K562 (cell line): Measurements from ENCODE around the gene ZNF593OS. TPM values are rescaled to one million over a fixed set of nuclear protein-coding genes. Genes with fewer than 3 reads are reported as not detected.

Experiments used
- ARNT ChIP-seq, 2 experiments: fragments of 450-650 bp; IDR thresholded peaks; 2 replicates each; pipeline ENCODE4 v1.6.1; 2016; ENCODE audit warnings: mild to moderate bottlenecking in 1 of 2
- BCL6 ChIP-seq: fragments of 250-450 bp; sonication (Bioruptor Pico); IDR thresholded peaks from 2 replicates; pipeline ENCODE4 v1.4.0; 2020
- CBFA2T3 ChIP-seq: fragments of 450-650 bp; IDR thresholded peaks from 2 replicates; pipeline ENCODE4 v1.6.1; 2017
- CREB1 ChIP-seq, 2 experiments: sonication (generic) in 1 of 2; formaldehyde crosslinking in 1 of 2; IDR thresholded peaks; 2 replicates each; pipeline versions ENCODE4 v1.6.1 to v1.8.0; 2012 to 2022; ENCODE audit warnings: inconsistent platforms in 1 of 2, mild to moderate bottlenecking in 1 of 2, missing genetic modification reagents in 1 of 2, moderate library complexity in 1 of 2
- ETV1 ChIP-seq: fragments of 450-650 bp; conservative IDR thresholded peaks from 2 replicates; pipeline ENCODE4 v1.6.1; 2016; ENCODE audit warnings: missing genetic modification characterization, control low read depth, low read depth, missing compliant biosample characterization
- EZH2 ChIP-seq: IDR thresholded peaks from 2 replicates; pipeline ENCODE4 v1.6.1; 2012; ENCODE audit warnings: low read depth, mild to moderate bottlenecking, inconsistent platforms, low read length, borderline replicate concordance
- FOXA1 ChIP-seq: fragments of 450-650 bp; IDR thresholded peaks from 2 replicates; pipeline ENCODE4 v1.6.1; 2016; ENCODE audit warnings: mild to moderate bottlenecking, borderline replicate concordance
- GABPA ChIP-seq: fragments of 200-800 bp; sonication (Bioruptor generic); conservative IDR thresholded peaks from 2 replicates; pipeline ENCODE4 v1.6.1; 2016; ENCODE audit warnings: low read depth, missing genetic modification characterization, missing compliant biosample characterization
- HDAC2 ChIP-seq: fragments of 450-650 bp; IDR thresholded peaks from 2 replicates; pipeline ENCODE4 v1.6.1; 2016; ENCODE audit warnings: mild to moderate bottlenecking
- JUND ChIP-seq, 2 experiments: IDR thresholded peaks; 2 replicates in 1 of 2; 3 replicates in 1 of 2; pipeline ENCODE4 v1.6.1; 2011; ENCODE audit warnings: borderline replicate concordance in 2 of 2, low read depth in 2 of 2, low read length in 2 of 2, improper control_type of control experiment in 1 of 2, missing biosample characterization in 1 of 2, missing genetic modification characterization in 1 of 2, missing genetic modification reagents in 1 of 2
- KLF13 ChIP-seq: fragments of 450-650 bp; IDR thresholded peaks from 2 replicates; pipeline ENCODE4 v1.6.1; 2016; ENCODE audit warnings: missing genetic modification characterization, low read depth, mild to moderate bottlenecking, missing compliant biosample characterization, moderate library complexity, borderline replicate concordance
- MAZ ChIP-seq, 2 experiments: fragments of 450-650 bp in 1 of 2; sonication (generic) in 1 of 2; formaldehyde crosslinking; IDR thresholded peaks in 1 of 2; conservative IDR thresholded peaks in 1 of 2; 2 replicates each; pipeline versions ENCODE4 v1.4.0 to v1.5.0; 2020; ENCODE audit warnings: mild to moderate bottlenecking in 1 of 2, missing genetic modification reagents in 1 of 2
- MTF1 ChIP-seq: fragments of 250-450 bp; sonication (Bioruptor Pico); IDR thresholded peaks from 2 replicates; pipeline ENCODE4 v1.9.0; 2021; ENCODE audit warnings: moderate library complexity, mild to moderate bottlenecking, inconsistent platforms, borderline replicate concordance
- NONO ChIP-seq, 2 experiments: fragments of 200-400 bp in 1 of 2; fragments of 450-650 bp in 1 of 2; formaldehyde crosslinking in 1 of 2; IDR thresholded peaks; 2 replicates each; pipeline ENCODE4 v1.6.1; 2017; ENCODE audit warnings: low read depth in 2 of 2, mild to moderate bottlenecking in 2 of 2, moderate library complexity in 2 of 2, low read length in 1 of 2
- PHB2 ChIP-seq: fragments of 450-650 bp; IDR thresholded peaks from 2 replicates; pipeline ENCODE4 v1.6.1; 2017; ENCODE audit warnings: low read depth
- SLC30A9 ChIP-seq: fragments of 250-450 bp; sonication (Bioruptor Pico); IDR thresholded peaks from 2 replicates; pipeline ENCODE4 v1.8.0; 2022; ENCODE audit warnings: mild to moderate bottlenecking, moderate library complexity
- SMARCE1 ChIP-seq: fragments of 450-650 bp; IDR thresholded peaks from 2 replicates; pipeline ENCODE4 v1.7.1; 2016; ENCODE audit warnings: mild to moderate bottlenecking
- WHSC1 ChIP-seq: IDR thresholded peaks from one replicate; pipeline ENCODE4 v1.6.1; 2012; ENCODE audit warnings: low read length, control low read depth, inconsistent platforms
- ZKSCAN3 ChIP-seq: fragments of 250-450 bp; sonication (Bioruptor Pico); IDR thresholded peaks from 2 replicates; pipeline ENCODE4 v1.4.0; 2020
- ZNF384 ChIP-seq: IDR thresholded peaks from 2 replicates; pipeline ENCODE4 v1.6.1; 2012; ENCODE audit warnings: low read depth, low read length, improper control_type of control experiment
- ZNF57 ChIP-seq: fragments of 450-650 bp; formaldehyde crosslinking; IDR thresholded peaks from 2 replicates; pipeline ENCODE4 v1.4.0; 2020; ENCODE audit warnings: mild to moderate bottlenecking, moderate library complexity
- ZNF584 ChIP-seq: fragments of 200-800 bp; sonication (Bioruptor generic); IDR thresholded peaks from 2 replicates; pipeline ENCODE4 v1.6.1; 2016; ENCODE audit warnings: low read depth, mild to moderate bottlenecking, missing genetic modification characterization, missing compliant biosample characterization
- polyA plus RNA-seq, 8 experiments: library from polyadenylated mRNA; depleted of rRNA in 4 of 8; stranded (reverse) in 5 of 8; unstranded in 3 of 8; fragments of >200 nt; fragmentation: Nextera tagmentation in 2 of 8; fragmentation: Illumina TruSeq in 1 of 8; extraction: Ambion mirVana in 2 of 8; extraction: Trizol in 1 of 8; gene quantifications; 2 replicates each; pipeline versions ENCODE4 v1.2.1 to v1.2.3, GENCODE V29; 2011 to 2014; ENCODE audit warnings: inconsistent platforms in 1 of 8, missing spikeins in 1 of 8
- total RNA-seq, 7 experiments: library from RNA; depleted of rRNA in 6 of 7; stranded (reverse); fragments of >200 nt in 6 of 7; fragmentation: Illumina TruSeq in 2 of 7; extraction: Trizol in 2 of 7; gene quantifications; 2 replicates each; pipeline versions ENCODE4 v1.2.1 to v1.2.3, GENCODE V29; 2011 to 2021; ENCODE audit warnings: low replicate concordance in 1 of 7
- TF ChIP-seq, protein P1 (sequence below): sonication (generic); formaldehyde crosslinking; IDR thresholded peaks from 2 replicates; pipeline ENCODE4 v1.8.0; 2022; ENCODE audit warnings: mild to moderate bottlenecking, missing genetic modification reagents
- TF ChIP-seq, protein P2 (sequence below): fragments of 250-450 bp; sonication (Bioruptor Pico); IDR thresholded peaks from 2 replicates; pipeline ENCODE4 v1.4.0; 2020; ENCODE audit warnings: mild to moderate bottlenecking, moderate library complexity

The ZNF593OS gene
- total and polyA plus RNA-seq, 9 of the 15 experiments (the other 6 are each of a cell fraction or from before 2014, with no cell fraction given): 0.24 to 0.27 TPM; not detected in 7

DNA sequence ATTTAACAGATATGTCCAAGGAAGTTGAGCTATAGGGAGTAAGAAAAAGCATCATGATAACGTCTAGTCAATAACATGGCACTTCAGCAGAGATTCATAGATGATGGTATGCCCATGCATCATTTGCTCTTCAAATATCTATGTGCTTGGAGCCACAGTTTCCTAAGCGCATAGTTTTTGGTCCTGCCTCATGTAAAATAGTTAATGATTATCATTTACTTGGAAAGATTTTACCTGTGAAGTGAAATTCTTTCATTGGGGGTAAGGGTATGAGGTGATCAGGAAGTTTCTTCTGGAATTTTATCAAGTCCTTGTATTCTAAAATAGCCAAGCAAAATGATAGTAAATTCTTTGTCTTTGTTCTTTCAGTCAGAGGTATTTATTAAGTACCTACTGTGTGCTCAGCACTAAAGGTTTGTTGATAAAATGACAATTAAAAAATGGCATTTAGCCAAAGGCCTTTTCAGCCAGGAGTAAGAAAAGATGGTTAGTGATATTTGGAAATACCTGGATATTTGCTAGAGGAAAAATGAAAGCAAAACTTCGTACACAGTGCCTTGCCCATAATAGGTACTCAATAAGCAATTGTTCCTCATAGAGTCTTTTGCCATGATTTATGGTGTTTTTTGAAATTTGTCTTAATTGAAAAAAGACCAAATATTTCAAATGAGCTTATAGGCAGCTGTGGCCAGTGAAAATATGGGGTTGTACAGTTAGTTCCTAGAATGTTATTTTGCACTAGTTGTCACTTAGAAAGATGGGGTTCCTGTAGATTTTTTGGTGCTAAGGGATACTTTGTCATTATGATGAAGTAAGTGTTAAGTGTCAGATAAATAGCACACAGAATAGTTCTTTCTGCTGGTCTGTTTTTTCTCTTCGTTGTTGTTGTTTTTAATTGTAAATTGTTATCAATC lies 47.0 kb downstream of the ZNF593OS start (continued):
- TF ChIP-seq WHSC1: no peak
- TF ChIP-seq ETV1 (tag): 0 out of 2 replicates have a peak, but pooled peaks have one; percentile 19
- no peak for TF ChIP-seq PHB2
- no peak for TF ChIP-seq EZH2
- TF ChIP-seq ZNF57 (CRISPR knock-in tag): no peak
- peak; percentile 64; the same call in 1 of the 2 replicates for TF ChIP-seq BCL6 (CRISPR knock-in tag)
- TF ChIP-seq JUND (IDR thresholded peaks at IDR 0.05; ENCODE audit: borderline replicate concordance, low read depth, low read length): no peak
- TF ChIP-seq JUND (tag; IDR thresholded peaks at IDR 0.05; ENCODE audit: borderline replicate concordance, low read depth, low read length): no peak; the same call in 2 of the 3 replicates
- TF ChIP-seq ZNF384: no peak
- TF ChIP-seq ZKSCAN3 (CRISPR knock-in tag): no peak
- TF ChIP-seq KLF13 (tag): no peak
- TF ChIP-seq SLC30A9 (CRISPR knock-in tag): no peak
- TF ChIP-seq SMARCE1: no peak; the same call in 1 of the 2 replicates
- TF ChIP-seq ZNF584 (CRISPR knock-in tag): no peak
- TF ChIP-seq, protein P1, sequence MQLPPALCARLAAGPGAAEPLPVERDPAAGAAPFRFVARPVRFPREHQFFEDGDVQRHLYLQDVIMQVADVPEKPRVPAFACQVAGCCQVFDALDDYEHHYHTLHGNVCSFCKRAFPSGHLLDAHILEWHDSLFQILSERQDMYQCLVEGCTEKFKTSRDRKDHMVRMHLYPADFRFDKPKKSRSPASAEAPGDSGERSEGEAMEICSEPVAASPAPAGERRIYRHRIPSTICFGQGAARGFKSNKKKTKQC: no peak
- no peak for TF ChIP-seq ARNT (IDR thresholded peaks at IDR 0.05)
- TF ChIP-seq CBFA2T3: no peak
- no peak for TF ChIP-seq NONO (IDR thresholded peaks at IDR 0.05; ENCODE audit: low read depth in 2 of 2, low read length in 1 of 2)
- TF ChIP-seq MAZ (CRISPR knock-in tag; conservative IDR thresholded peaks at IDR 0.05 in 1 of 2, IDR thresholded peaks at IDR 0.05 in 1 of 2): peak in 1 of 2 experiments; percentile 14; a peak in 1 of 4 replicates
- no peak; the same call in 1 of the 2 replicates for TF ChIP-seq GABPA (tag)
- peak; percentile 7; the same call in 1 of the 2 replicates for TF ChIP-seq MTF1 (CRISPR knock-in tag)
- no peak for TF ChIP-seq FOXA1
- TF ChIP-seq, protein P2, sequence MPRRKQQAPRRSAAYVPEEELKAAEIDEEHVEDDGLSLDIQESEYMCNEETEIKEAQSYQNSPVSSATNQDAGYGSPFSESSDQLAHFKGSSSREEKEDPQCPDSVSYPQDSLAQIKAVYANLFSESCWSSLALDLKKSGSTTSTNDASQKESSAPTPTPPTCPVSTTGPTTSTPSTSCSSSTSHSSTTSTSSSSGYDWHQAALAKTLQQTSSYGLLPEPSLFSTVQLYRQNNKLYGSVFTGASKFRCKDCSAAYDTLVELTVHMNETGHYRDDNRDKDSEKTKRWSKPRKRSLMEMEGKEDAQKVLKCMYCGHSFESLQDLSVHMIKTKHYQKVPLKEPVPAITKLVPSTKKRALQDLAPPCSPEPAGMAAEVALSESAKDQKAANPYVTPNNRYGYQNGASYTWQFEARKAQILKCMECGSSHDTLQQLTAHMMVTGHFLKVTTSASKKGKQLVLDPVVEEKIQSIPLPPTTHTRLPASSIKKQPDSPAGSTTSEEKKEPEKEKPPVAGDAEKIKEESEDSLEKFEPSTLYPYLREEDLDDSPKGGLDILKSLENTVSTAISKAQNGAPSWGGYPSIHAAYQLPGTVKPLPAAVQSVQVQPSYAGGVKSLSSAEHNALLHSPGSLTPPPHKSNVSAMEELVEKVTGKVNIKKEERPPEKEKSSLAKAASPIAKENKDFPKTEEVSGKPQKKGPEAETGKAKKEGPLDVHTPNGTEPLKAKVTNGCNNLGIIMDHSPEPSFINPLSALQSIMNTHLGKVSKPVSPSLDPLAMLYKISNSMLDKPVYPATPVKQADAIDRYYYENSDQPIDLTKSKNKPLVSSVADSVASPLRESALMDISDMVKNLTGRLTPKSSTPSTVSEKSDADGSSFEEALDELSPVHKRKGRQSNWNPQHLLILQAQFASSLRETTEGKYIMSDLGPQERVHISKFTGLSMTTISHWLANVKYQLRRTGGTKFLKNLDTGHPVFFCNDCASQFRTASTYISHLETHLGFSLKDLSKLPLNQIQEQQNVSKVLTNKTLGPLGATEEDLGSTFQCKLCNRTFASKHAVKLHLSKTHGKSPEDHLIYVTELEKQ (CRISPR knock-in tag): peak; percentile 51; the same call in 1 of the 2 replicates
- TF ChIP-seq HDAC2: no peak
- no peak for TF ChIP-seq CREB1 (IDR thresholded peaks at IDR 0.05)
- TF ChIP-seq CREB1 (CRISPR knock-in tag; IDR thresholded peaks at IDR 0.05): no peak
